Measurements from ENCODE around the gene EXD3.

The EXD3 gene

GRCh38 chr9:137406085-137406760 is 16.7 kb downstream of the EXD3 start:
- H3K4me3 ChIP-seq (ENCODE audit: low read depth, low read length): no peak overlapping the region
- TF ChIP-seq CTCF (IDR thresholded peaks at IDR 0.05; ENCODE audit: control insufficient read depth, extremely low read depth, insufficient read depth): no peak
- no peak for DNase-seq (ENCODE audit: low read depth)

GRCh38 chr9:137405677-137406081 is 17.3 kb downstream of the EXD3 start:
- H3K4me3 ChIP-seq (ENCODE audit: low read depth, low read length): no peak overlapping the region
- no peak for TF ChIP-seq CTCF (IDR thresholded peaks at IDR 0.05; ENCODE audit: control insufficient read depth, extremely low read depth, insufficient read depth)
- DNase-seq (ENCODE audit: low read depth): no peak

- DNase-seq (ENCODE audit: low read depth): no peak
- no peak for TF ChIP-seq CTCF (IDR thresholded peaks at IDR 0.05; ENCODE audit: control insufficient read depth, extremely low read depth, insufficient read depth)
- no peak overlapping the region for H3K4me3 ChIP-seq (ENCODE audit: low read depth, low read length)
Observed at GRCh38 chr9:137404961-137405567, 17.9 kb downstream of the EXD3 start.

GRCh38 chr9:137403269-137403668 is 19.7 kb downstream of the EXD3 start:
- no peak for DNase-seq (ENCODE audit: low read depth)
- no peak for TF ChIP-seq CTCF (IDR thresholded peaks at IDR 0.05; ENCODE audit: control insufficient read depth, extremely low read depth, insufficient read depth)
- H3K4me3 ChIP-seq (ENCODE audit: low read depth, low read length): no peak overlapping the region

- no peak for DNase-seq (ENCODE audit: low read depth)
- TF ChIP-seq CTCF (IDR thresholded peaks at IDR 0.05; ENCODE audit: control insufficient read depth, extremely low read depth, insufficient read depth): no peak
Observed at GRCh38 chr9:137402746-137403145, 20.2 kb downstream of the EXD3 start.

GRCh38 chr9:137398561-137399468 is 24.1 kb downstream of the EXD3 start:
- no peak overlapping the region for H3K4me3 ChIP-seq (ENCODE audit: low read depth, low read length)
- no peak for DNase-seq (ENCODE audit: low read depth)
- TF ChIP-seq CTCF (IDR thresholded peaks at IDR 0.05; ENCODE audit: control insufficient read depth, extremely low read depth, insufficient read depth): no peak

More at GRCh38 chr9:137402746-137403145, 20.2 kb downstream of the EXD3 start:
- no peak overlapping the region for H3K4me3 ChIP-seq (ENCODE audit: low read depth, low read length)
